T1000 (cell line): ENCODE data around the gene ULK2.

Experiments used
- DNase-seq: peaks from one replicate; lab custom pipeline; 2025; ENCODE audit warnings: mixed read lengths; lab: John Stamatoyannopoulos, UW

The ULK2 gene

DNA sequence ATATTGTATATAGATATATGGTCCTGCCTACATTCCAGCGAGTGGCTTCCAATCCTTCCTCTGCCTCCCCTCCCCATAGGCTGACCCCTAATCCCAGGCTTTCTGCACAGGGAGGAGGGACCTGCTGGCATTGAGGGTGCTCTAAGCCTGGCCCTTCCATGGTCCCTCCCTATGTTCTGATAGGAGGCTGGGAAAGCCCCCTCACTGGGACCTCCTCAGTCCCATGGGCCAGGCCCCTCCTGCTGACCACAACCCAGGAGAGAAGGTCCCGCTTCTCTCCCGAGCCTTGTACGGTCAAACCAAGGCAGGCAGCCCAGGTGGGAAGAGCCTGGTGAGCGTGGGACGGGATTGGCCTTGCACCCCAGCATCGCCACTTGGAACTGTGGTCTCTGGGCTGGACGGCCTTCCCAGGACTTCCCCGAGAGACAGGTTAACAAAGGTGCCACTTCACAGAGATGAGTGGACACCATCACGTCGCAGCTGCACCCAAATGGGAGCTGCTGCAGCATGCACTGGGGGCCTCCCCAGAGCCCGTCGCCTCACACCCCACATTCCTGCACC is 120.5 kb downstream of the ULK2 start:
- no peak for DNase-seq

DNA sequence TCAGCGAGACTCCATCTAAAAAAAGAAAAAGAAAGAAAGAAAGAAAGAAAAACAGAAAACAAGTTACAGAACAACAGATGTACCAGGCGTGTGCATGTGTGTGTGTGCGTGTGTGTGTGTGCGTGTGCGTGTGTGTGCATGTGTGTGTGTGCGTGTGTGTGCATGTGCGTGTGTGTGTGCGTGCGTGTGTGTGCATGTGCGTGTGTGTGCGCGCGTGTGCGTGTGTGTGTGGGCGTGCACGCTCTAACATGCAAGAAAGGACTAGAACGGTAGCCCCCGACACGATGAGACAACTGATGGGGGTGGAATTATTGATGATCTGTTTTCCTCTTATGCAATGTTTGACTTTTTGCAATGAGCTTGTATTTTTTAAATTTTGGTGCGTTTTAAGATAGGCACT is 121.2 kb downstream of the ULK2 start:
- DNase-seq, result no peak

DNA sequence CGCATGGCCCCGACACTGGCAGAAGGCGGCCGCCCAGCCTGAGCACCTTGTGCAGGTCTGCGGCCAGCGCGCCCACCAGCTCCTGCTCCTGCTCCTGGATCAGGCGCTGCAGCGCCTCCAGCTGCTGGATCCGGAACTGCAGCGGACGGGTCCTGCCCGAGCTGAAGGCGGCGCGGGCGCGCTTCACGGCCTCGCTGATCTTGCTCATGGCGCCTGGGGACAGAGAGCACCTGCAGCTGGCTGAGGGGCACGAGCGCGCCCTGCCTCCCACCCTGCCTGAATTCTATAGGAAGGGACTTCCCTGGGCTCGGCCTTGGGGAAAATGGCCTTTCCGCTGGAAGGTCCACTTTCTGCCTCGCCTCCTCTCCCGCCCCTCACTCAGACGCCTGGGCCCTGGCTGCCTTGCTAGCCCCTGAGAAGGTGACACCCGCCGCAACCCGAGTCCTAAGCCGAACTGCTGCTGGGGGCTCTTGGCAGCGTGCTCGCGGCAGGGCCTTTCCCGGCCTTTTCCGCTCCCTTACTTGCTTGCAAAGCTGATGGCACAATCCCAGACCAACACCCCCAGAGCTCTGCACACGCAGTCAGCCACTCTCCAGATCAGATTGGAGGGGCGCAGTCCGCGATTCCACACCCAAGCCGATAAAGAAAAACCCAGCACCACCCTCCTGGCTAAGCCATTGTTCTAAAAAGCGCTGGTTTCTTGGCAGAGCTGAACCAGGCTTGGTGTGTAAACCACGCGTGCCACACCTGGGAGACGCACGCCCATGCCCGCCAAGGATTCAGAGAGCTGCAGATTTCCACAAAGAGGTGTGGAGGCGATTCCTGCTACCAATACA is 122.6 kb downstream of the ULK2 start:
- no peak for DNase-seq

DNA sequence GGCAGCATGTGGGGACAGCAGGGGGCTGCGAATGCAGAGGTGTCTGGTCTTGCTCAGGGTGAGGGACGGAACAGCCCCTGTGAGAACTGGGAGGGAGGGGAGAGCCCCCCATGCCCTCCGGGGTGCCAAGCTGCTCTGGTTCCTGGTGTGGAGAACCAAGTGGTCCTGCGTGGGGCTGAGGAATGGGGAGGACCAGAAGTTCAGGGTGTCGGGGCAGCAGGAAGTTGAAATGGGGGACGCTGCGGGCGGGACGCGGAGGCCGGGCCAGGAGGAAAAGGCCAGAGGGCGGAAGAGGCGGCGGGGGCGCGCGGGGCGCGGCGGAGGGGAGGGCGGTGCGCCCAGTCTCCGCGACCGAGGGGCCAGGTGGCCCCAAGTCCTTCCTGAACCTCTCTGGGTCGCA is 123.2 kb downstream of the ULK2 start:
- no peak for DNase-seq

DNA sequence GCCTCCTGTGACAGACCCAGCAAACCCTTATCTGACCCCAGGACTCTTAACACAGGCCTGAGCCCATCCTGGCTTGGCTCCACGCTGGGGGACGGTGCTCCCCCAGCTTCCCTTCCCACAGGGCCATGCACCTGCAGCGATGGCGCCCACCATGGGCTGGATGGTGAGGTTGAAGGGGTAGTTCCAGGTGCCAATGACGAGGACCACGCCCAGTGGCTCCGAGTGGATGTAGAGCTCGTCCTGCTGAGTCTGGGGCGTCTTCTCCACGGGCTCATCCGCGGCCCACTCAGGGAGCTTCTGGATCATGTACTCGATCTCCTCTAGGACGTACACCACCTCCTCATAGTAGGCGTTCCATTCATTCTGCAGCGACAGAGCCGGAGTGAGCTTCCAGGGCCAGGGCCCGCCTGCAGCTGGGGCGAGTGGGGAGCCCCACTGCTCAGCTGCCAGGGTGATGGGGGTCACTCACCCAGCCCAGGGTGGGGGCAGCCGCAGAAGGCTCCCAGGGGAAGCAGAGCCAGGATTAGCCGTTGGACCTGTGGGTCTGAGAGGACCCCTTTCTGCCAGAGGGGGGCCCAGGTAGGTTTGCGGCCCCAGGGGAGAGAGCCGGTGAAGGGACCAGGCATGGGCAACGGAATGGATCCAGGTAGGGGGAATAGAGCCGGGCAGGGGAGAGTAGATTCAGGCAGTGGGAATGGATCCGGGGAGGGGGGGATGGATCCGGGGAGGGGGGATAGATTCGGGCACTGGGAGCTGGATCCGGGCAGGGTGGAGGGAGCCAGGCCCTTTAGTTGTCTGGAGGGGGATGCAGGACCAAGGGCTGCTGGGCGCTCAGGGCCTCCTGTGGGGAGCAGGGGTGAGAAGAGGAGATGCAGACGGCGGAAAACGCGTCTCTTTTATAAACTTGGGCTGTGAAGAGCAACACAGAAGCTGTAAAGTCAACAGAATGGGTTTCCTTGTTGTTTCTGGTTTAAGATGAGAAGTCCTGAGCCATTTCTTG is 124.3 kb downstream of the ULK2 start:
- no peak for DNase-seq

DNA sequence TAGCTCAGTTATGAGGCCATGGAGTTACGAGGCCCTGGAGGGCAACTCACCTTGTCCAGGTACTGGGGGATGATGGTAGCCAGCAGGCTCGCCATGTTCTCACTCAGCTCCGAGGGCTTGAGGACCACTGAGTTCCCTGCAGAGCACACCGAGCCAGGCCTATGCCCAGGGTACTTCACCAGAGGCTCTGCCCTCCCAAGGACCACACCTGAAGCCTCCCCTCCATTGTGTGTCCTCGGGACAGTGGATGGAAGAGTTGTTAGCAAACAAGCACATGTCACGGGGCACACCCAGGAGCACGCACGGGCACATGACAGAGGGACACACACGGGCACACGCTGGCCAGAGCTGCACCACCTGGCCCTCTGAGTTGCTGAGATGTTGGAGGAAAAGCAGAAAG is 125.2 kb downstream of the ULK2 start:
- DNase-seq, result no peak

DNA sequence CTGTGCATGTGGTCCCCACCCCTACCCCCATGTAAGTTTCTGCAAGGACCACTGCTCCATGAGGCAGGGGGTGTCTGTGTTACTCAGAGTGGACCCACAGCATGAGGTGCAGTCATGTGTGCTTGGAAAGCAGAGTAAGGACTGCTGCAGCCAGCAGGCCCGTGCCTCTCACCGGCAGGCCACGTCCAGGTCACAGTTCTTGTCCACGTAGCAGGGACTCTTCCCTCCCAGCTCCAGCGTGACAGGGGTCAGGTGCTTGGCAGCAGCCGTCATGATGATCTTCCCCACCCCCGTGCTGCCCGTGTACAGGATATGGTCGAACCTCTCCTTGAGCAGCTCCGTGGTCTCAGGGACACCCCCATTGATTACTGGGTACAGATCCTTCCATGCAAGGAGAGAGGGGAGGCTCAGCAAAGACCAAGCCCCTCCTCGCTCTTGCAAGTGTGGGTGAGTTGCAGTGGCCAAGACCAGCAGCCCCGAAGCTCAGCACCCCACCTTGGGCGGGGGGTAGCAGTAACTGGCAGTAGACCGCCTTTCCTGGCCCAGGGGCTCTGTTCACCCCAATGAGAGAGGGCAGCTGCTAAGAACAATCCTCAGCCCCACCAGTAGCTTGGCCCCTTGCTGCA is 125.8 kb downstream of the ULK2 start:
- DNase-seq, result no peak

DNA sequence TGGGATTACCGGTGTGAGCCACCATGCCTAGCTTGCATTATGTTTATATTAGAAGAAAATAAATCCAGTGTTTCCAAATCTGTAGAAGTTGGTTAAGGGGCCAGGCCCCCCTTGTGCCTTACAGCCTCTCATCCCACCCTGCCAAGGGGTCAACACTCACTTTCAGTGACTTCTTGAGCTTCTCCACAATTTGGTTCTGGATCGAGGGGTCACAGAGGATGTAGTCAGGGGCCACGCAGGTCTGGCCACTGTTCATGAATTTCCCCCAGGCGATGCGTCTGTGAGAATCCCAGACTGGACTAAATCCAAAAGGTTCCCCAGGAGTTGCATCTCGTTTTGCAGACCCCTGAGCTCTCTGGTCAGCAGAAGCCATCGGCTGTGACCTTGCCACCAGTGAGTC is 126.8 kb downstream of the ULK2 start:
- no peak for DNase-seq

DNA sequence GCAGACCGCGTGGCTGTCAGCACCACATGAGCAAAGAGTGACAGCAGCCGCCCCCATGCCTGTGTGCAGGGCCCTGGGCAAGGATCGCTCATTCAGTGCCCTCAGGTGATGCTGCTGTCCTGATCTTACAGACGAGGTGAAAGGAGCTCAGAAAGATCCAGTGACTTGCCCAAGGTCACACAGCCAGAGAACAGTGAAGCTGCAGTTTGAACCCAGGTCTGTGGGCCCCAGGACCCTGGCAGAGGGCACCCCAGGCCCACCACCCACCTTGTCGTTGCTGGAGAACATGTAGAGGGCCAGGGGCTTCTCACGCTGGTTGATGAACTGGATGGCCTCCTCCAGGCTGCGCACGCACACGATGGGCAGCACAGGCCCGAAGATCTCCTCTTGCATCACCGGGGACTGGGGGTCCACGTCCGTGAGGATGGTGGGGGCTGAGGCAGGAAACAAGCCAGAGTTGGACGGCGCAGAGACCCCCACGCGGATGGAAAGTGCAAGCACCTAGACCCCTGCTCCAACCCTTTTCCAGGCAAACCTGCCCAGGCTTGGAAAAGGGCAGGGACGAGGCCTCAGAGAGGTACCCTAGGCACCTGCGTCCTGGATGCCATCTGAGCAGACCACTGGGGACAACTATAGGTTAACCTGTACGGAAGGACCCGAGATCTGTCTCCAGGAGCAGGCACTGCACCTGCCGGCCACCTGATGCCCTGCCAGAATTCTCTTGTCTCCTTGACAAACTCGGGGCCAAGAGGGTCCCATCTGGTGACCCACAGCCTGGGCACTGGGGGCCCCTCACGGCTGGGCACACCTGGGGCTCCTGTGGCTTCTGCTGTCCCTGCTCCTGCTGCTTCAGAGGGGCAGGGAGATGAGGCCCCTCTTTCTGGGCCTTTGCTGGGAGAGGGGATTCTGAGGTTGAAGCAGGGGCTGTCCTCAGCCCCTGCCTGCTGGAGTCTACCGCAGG is 128.2 kb downstream of the ULK2 start:
- no peak for DNase-seq

DNA sequence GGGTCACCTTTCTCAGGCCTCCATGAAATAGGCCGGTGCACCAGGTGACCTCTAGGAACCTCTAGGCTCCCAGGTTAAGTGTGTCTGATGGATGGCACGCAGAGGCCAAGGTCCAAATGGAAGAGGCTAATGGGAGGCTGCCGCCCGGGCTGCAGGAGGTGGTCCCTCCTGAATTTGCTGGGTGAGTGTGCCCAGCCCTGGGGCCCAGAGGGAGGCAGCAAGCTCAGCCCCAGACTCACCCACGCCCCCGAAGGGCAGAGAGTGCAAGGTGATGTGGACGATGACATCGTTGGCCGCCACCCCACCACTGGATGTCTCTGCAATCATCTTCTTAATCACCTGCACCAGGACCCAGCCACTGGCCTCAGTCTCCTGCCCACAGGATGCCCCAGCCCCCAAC is 129.0 kb downstream of the ULK2 start:
- DNase-seq, result no peak

DNA sequence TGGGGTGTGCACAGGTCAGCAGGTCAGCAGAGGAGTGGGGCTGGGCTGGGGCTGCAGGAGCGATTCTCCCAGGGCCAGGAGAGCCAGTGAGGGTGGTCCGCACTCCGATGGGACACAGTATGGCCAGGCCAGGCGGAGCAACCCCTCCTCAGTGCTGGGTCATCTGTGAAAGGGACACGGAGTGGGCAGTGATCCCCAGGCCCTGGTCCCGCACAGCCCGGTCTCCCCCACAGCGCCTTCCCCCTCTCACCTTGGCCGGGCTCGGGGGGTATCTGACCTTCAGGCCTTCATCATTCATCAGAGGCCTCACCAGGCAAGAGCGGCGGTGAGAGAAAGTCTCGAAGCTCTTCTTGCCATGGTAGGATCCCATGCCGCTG is 129.7 kb downstream of the ULK2 start:
- DNase-seq, result no peak

DNA sequence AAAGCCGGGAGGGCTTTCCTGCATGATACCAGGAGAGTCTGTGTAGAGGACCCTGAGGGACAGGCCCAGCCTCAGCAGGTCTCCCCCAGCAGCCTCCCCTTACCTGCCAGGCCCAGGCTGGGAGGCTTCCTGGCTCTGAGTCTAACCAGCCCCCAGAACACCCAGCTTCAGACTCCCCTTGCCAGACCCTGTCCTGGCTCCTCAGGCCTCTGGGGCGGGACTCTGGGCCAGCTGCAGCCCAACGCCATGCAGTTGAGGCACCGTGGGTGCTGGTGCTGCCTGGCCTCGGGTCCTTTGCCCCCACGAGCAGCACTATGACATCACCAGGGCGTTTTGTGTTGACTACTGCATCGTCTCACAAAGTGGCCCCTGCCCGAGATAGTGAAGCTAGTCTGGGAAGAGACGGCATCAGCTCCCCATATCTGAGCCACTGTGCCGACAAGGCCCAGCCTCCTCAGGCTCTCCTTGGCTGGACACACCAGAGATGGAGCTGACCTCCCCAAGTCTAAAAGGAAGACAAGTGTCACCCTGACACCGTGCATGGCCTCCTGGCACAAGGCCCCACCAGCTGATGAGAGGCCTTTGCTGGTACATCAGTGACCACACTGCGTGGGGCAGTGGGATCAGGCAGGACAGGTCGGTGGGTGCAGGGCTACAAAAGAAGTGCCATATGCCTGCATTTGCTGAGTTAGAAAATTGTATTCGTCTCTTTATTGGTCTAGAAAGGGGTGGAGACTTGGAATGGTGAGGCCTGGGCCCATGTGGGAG is 130.2 kb downstream of the ULK2 start:
- DNase-seq, result no peak

DNA sequence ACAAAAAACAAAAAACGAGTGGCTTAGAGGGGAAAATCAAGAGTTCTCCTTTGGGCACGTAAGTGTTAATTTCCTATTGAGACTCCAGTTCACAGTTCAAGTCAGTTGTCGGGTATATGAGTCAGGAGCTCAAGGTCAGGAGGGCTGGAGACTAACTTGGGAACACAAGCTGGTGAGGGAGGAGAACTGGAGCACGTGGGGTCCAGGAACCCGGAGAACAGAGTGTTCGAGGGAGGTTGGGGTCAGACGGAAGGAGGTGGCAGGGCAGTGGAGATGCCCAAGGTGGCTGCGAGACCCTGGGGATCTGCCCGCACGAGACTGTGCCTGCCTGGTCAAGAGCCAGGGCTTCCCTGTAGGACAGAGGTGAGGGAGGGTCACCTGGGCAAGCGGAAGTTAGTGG is 131.7 kb downstream of the ULK2 start:
- no peak for DNase-seq

DNA sequence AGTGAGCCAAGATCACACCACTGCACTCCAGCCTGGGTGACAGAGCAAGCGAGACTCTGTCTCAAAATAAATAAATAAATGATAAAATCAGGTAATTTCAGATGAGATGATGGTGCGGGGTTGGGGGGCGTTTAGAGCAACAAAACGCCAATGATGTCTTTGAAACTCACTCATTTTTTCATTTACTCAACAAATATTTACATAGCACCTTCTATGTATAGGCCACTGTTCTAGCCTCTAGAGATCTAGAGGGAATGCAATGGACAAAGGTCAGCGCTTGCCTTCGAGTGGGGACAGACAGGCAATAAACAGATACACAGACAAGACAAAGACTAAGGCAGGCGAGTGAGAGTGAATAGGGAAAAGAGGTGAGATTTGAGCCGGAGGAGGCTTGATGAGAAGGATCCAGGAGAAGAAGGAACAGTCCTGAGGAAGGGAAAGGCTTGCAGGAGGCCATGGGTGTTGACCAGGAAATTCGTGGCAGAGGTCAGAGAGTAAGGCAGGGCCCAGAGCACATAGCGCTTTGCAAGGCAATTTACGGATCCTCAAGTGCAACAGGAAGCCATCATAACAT is 133.7 kb downstream of the ULK2 start:
- DNase-seq, result no peak

DNA sequence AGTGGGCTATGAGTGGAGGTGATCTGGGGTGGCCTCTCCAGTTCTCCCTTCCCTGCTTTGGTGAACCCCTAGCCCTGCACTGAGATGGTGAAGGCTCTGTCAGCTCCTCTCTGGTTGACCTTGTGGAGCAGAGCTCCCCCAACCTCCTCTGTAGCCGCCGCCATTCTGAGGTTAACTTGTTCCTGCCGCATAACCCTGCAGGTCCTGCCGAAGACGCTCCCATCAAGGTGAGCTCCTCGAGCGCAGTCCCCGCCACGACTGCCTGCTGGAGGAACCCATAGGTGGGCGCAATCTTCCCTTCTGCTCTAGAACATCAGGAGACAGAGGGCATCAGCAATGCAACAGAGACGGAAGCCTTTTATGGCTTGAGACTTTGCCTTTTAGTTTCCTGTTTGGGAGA is 136.1 kb downstream of the ULK2 start:
- no peak for DNase-seq

DNA sequence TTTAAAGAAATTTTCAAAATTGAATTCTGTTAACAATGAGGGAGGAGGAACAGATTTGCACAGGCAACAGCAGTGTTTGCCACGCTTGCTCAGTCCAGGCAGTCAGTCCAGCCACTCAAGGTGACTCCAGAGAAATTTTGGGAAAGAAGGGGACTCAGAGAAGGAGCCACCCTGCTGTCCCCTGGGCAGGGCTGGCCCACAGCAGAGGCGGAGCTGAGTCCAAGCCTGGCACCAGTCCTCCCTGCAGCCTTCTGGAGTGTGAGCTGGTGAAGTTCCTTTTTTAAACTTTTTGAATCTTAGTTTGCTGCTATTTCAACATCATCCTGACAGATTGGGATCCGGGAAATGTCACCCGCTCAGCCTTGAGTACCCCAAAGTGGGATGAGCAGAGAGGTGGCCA is 136.9 kb downstream of the ULK2 start:
- DNase-seq, result no peak

DNA sequence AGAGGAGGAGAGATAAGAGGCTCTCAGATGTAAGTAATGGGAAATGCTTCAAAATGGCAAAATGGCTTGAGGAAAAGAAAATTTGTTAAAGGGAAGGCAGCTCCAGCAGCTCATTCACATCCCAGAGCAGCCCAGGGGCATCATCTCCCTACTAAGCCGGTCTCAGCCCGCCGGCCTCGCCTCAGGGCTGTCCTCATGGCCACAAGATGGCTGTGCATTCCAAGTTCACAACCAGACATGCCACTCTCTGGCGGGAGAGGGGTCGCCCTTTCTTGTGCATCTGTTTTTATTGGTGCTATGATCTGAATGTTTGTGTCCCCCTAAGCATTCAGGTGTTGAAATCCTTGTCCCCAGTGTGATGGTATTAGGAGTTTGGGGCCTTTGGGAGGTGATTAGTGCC is 137.8 kb downstream of the ULK2 start:
- DNase-seq, result no peak

DNA sequence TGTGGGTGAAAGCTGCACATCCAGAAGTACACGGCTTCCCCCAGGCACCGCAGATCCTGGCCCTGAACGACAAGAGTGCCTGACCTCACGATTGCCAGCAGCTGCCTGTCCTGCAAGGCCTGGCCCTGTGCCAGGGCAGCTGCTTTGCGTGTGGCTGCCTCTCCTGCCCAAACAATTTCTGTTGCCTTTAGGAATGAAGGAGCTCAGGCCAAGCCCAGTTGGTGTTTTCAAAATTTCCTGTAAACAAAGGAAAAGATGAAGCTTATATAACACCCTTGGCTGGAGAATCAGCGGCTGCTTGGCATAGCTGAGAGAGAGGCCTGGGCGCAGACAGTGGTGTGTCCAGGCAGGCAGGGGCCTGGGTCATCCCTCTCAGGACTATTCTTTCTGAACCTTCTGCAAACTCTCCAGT is 139.6 kb downstream of the ULK2 start:
- DNase-seq, result no peak

DNA sequence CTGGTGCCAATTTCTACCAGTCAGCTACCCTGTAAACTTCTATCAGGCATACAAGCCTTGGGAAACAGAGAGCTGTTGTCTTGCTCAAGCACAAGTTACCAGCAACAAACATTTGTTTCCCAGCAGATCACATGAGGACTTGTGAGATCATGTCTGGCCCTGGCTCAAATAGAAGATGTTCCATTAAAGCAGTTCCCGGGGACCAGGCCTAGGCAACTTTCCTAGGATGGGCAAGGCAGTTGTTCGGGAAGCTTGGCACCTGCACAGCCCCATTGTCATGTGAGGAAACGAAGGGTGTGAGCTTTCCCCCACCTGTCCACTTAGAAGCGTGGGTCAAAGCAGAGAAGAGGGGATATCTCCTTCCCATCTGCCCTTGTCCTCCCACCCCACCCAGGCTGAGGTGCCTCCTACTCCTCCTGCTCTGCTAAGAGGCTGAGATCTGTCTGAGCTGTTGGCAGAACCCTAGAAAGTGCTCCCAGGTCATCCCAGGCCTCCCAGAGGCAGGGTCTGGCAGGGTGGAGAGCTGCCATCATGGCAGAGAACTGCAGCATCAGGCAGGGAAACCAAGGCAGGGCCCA is 140.1 kb downstream of the ULK2 start:
- no peak for DNase-seq
